Central memory CD4-positive, alpha-beta T cell (primary cell): Measurements from ENCODE around the gene FCN2.

Source experiments
- DNase-seq: peaks from one replicate; pipeline ENCODE4 v3.0.0; 2022

Gene FCN2

GRCh38 chr9:134913041-134913712, 32.6 kb downstream of the FCN2 start:
- no peak for DNase-seq

GRCh38 chr9:134913713-134914500, 33.3 kb downstream of the FCN2 start:
- DNase-seq, result no peak

GRCh38 chr9:134914501-134914834, 33.9 kb downstream of the FCN2 start:
- no peak for DNase-seq

GRCh38 chr9:134915046-134915985, 34.7 kb downstream of the FCN2 start:
- DNase-seq, result no peak

GRCh38 chr9:134916161-134916665, 35.6 kb downstream of the FCN2 start:
- no peak for DNase-seq

- no peak for DNase-seq
These were observed 37.1 kb downstream of the FCN2 start, which contains the start of gene FCN1 for GRCh38 chr9:134917431-134918373. TSS of gene FCN1 (minus strand) at chr9:134917912. CDS start at chr9:134917871, 41 bp downstream.

- DNase-seq, result no peak
These were observed 38.0 kb downstream of the FCN2 start for GRCh38 chr9:134918646-134919045.

GRCh38 chr9:134919303-134919702, 38.7 kb downstream of the FCN2 start:
- DNase-seq, result no peak

GRCh38 chr9:134922066-134922931, 41.7 kb downstream of the FCN2 start:
- DNase-seq, result no peak

- no peak for DNase-seq
These were observed 42.3 kb downstream of the FCN2 start for GRCh38 chr9:134922932-134923240.

- no peak for DNase-seq
These were observed 42.9 kb downstream of the FCN2 start for GRCh38 chr9:134923466-134923865.

GRCh38 chr9:134925011-134925511, 44.5 kb downstream of the FCN2 start:
- no peak for DNase-seq

GRCh38 chr9:134928436-134929192, 48.0 kb downstream of the FCN2 start:
- DNase-seq, result no peak

- no peak for DNase-seq
These were observed 48.9 kb downstream of the FCN2 start for GRCh38 chr9:134929193-134930158.

- DNase-seq, result no peak
These were observed 49.8 kb downstream of the FCN2 start for GRCh38 chr9:134930398-134930797.

GRCh38 chr9:134932171-134932570, 51.6 kb downstream of the FCN2 start:
- DNase-seq, result no peak

GRCh38 chr9:134932606-134933005, 52.0 kb downstream of the FCN2 start:
- DNase-seq, result no peak

GRCh38 chr9:134933076-134933659, 52.6 kb downstream of the FCN2 start:
- no peak for DNase-seq
